CD4-positive, CD25-positive, alpha-beta regulatory T cell (primary cell): Measurements from ENCODE around the gene TOMM70. TPM values are rescaled to one million over a fixed set of nuclear protein-coding genes. Genes with fewer than 3 reads are reported as not detected.

Experiments used
- ATAC-seq, 2 donors: fragments of 150-1000 bp; cut with Tn5 transposase; one replicate each; pipeline ENCODE4 v1.10.0; 2021; ENCODE audit warnings: low read depth in 2 of 2, moderate number of reproducible peaks in 2 of 2, moderate library complexity in 1 of 2
- DNase-seq, 3 donors: peaks; one replicate each; pipeline versions ENCODE4 v3.0.0 to v3.0.0-alpha.2; 2012 to 2022; ENCODE audit warnings: mixed read lengths in 1 of 3
- H3K27ac ChIP-seq: one replicate; pipeline ENCODE4 v1.7.0; 2013; ENCODE audit warnings: mild to moderate bottlenecking, low read length; ENCODE audit not compliant: insufficient read depth, poor library complexity, severe bottlenecking
- H3K27me3 ChIP-seq: one replicate; pipeline ENCODE4 v1.7.0; 2013; ENCODE audit warnings: low read length; ENCODE audit not compliant: control insufficient read depth, insufficient read depth
- H3K36me3 ChIP-seq: one replicate; pipeline ENCODE4 v1.7.0; 2013; ENCODE audit warnings: mild to moderate bottlenecking, low read length, moderate library complexity; ENCODE audit not compliant: control insufficient read depth, insufficient read depth
- H3K4me1 ChIP-seq: 2 replicates; pipeline ENCODE4 v1.7.0; 2013; ENCODE audit warnings: mild to moderate bottlenecking, low read length; ENCODE audit not compliant: insufficient read depth, control insufficient read depth, poor library complexity, severe bottlenecking
- H3K4me3 ChIP-seq: one replicate; pipeline ENCODE4 v1.7.0; 2013; ENCODE audit warnings: low read depth, mild to moderate bottlenecking, low read length, moderate library complexity
- H3K9me3 ChIP-seq, 2 experiments: 1 replicate in 1 of 2; 2 replicates in 1 of 2; pipeline ENCODE4 v1.7.0; 2013; ENCODE audit warnings: low read length in 2 of 2, mild to moderate bottlenecking in 1 of 2, moderate library complexity in 1 of 2; ENCODE audit not compliant: control insufficient read depth in 2 of 2
- H3K27ac Mint-ChIP-seq, 3 donors: one replicate each; pipeline ENCODE4 v1.8.0; 2020 to 2022; ENCODE audit warnings: mild to moderate bottlenecking in 3 of 3, mixed read lengths in 3 of 3, moderate library complexity in 2 of 3
- H3K27me3 Mint-ChIP-seq: one replicate; pipeline ENCODE4 v1.8.0; 2022; ENCODE audit warnings: mild to moderate bottlenecking, mixed read lengths
- H3K36me3 Mint-ChIP-seq: one replicate; pipeline ENCODE4 v1.8.0; 2020; ENCODE audit warnings: mixed read lengths
- H3K4me1 Mint-ChIP-seq, 4 donors: one replicate each; pipeline ENCODE4 v1.8.0; 2020 to 2022; ENCODE audit warnings: mixed read lengths in 4 of 4, mild to moderate bottlenecking in 1 of 4
- H3K4me3 Mint-ChIP-seq, 4 donors: one replicate each; pipeline ENCODE4 v1.8.0; 2020 to 2022; ENCODE audit warnings: mild to moderate bottlenecking in 4 of 4, mixed read lengths in 4 of 4, moderate library complexity in 3 of 4
- H3K9me3 Mint-ChIP-seq, 7 donors: one replicate each; pipeline ENCODE4 v1.8.0; 2020 to 2022; ENCODE audit warnings: mixed read lengths in 7 of 7, mild to moderate bottlenecking in 3 of 7, moderate library complexity in 2 of 7
- polyA plus RNA-seq, 4 donors: library from polyadenylated mRNA; unstranded; fragments of 300-500 nt; fragmentation: Illumina TruSeq; gene quantifications; one replicate each; pipeline ENCODE4 v1.2.3, GENCODE V29; 2021
- total RNA-seq: library from RNA; stranded (reverse); gene quantifications from one replicate; pipeline ENCODE4 v1.2.3, GENCODE V29; 2022

TOMM70 gene
- total and polyA plus RNA-seq, 5 donors from 2014 or later, result 12.4 to 26.0 (median 17.4) TPM

GRCh38 chr3:100437721-100438622 lies 37.1 kb upstream of the TOMM70 start:
- ATAC-seq (no peak), DNase-seq (no peak)
- Mint-ChIP-seq H3K9me3 (peaks cover 0 to 7% (median 0%) of the 10 kb centered on the region in 7 donors), H3K27me3 (no peaks in the 10 kb centered on the region), H3K36me3 (no peaks in the 10 kb centered on the region), H3K27ac (no peak overlapping the region), H3K4me1 (peaks cover 0 to 8% (median 3%) of the 10 kb centered on the region in 4 donors), H3K4me3 (no peak overlapping the region)
- Histone ChIP-seq H3K27me3 (no peaks in the 10 kb centered on the region), H3K9me3 (no peaks in the 10 kb centered on the region), H3K27ac (no peak overlapping the region), H3K4me3 (no peak overlapping the region), H3K36me3 (no peaks in the 10 kb centered on the region), H3K4me1 (no peaks in the 10 kb centered on the region)

- Histone ChIP-seq H3K9me3 (no peaks in the 10 kb centered on the region), H3K4me3 (no peak overlapping the region), H3K36me3 (no peaks in the 10 kb centered on the region), H3K27ac (no peak overlapping the region), H3K4me1 (no peaks in the 10 kb centered on the region), H3K27me3 (no peaks in the 10 kb centered on the region)
- DNase-seq (no peak), ATAC-seq (no peak)
- no peaks in the 10 kb centered on the region for H3K27me3 Mint-ChIP-seq
- no peak overlapping the region for H3K27ac Mint-ChIP-seq
- H3K4me1 Mint-ChIP-seq, result peaks cover 0 to 8% (median 3%) of the 10 kb centered on the region in 4 donors
- no peaks in the 10 kb centered on the region for H3K36me3 Mint-ChIP-seq
- no peak overlapping the region for H3K4me3 Mint-ChIP-seq
- peaks cover 0 to 7% (median 0%) of the 10 kb centered on the region in 7 donors for H3K9me3 Mint-ChIP-seq
Observed at GRCh38 chr3:100436951-100437350, 36.1 kb upstream of the TOMM70 start.

- H3K27me3 ChIP-seq, result peaks cover 9% of the 10 kb centered on the region
- Mint-ChIP-seq H3K27me3 (peaks cover 13% of the 10 kb centered on the region), H3K4me3 (no peak overlapping the region), H3K4me1 (no peaks in the 10 kb centered on the region), H3K27ac (no peak overlapping the region), H3K9me3 (no peaks in the 10 kb centered on the region), H3K36me3 (no peaks in the 10 kb centered on the region)
- no peak overlapping the region for H3K27ac ChIP-seq
- no peaks in the 10 kb centered on the region for H3K4me1 ChIP-seq
- H3K4me3 ChIP-seq, result no peak overlapping the region
- no peak for ATAC-seq
- no peaks in the 10 kb centered on the region for H3K36me3 ChIP-seq
- no peaks in the 10 kb centered on the region for H3K9me3 ChIP-seq
- no peak for DNase-seq
Observed at GRCh38 chr3:100429187-100429716, 28.4 kb upstream of the TOMM70 start.

- no peaks in the 10 kb centered on the region for H3K9me3 ChIP-seq
Observed at GRCh38 chr3:100427699-100428098, 26.8 kb upstream of the TOMM70 start.

GRCh38 chr3:100426067-100426682 lies 25.3 kb upstream of the TOMM70 start:
- Histone ChIP-seq H3K36me3 (no peaks in the 10 kb centered on the region), H3K4me3 (no peak overlapping the region), H3K9me3 (no peaks in the 10 kb centered on the region), H3K27ac (no peak overlapping the region), H3K4me1 (no peaks in the 10 kb centered on the region), H3K27me3 (peaks cover 10% of the 10 kb centered on the region)
- DNase-seq, result no peak
- Mint-ChIP-seq H3K9me3 (peaks cover 0 to 2% (median 0%) of the 10 kb centered on the region in 7 donors), H3K4me1 (no peaks in the 10 kb centered on the region), H3K36me3 (no peaks in the 10 kb centered on the region), H3K27me3 (peaks cover 13% of the 10 kb centered on the region), H3K27ac (no peak overlapping the region), H3K4me3 (no peak overlapping the region)
- no peak for ATAC-seq

More at GRCh38 chr3:100427699-100428098, 26.8 kb upstream of the TOMM70 start:
- Histone ChIP-seq H3K36me3 (no peaks in the 10 kb centered on the region), H3K27ac (no peak overlapping the region), H3K4me3 (no peak overlapping the region), H3K4me1 (no peaks in the 10 kb centered on the region), H3K27me3 (peaks cover 10% of the 10 kb centered on the region)
- H3K27ac Mint-ChIP-seq, result no peak overlapping the region
- H3K9me3 Mint-ChIP-seq, result no peaks in the 10 kb centered on the region
- H3K27me3 Mint-ChIP-seq, result peaks cover 13% of the 10 kb centered on the region
- no peak for DNase-seq
- H3K4me3 Mint-ChIP-seq, result no peak overlapping the region
- no peaks in the 10 kb centered on the region for H3K36me3 Mint-ChIP-seq
- H3K4me1 Mint-ChIP-seq, result no peaks in the 10 kb centered on the region
- ATAC-seq, result no peak

GRCh38 chr3:100425316-100425715 lies 24.4 kb upstream of the TOMM70 start:
- peaks cover 10% of the 10 kb centered on the region for H3K27me3 ChIP-seq
- H3K36me3 Mint-ChIP-seq, result no peaks in the 10 kb centered on the region
- DNase-seq, result no peak

GRCh38 chr3:100424261-100424660 lies 23.4 kb upstream of the TOMM70 start:
- Histone ChIP-seq H3K4me1 (no peaks in the 10 kb centered on the region), H3K27me3 (peaks cover 10% of the 10 kb centered on the region), H3K27ac (no peak overlapping the region), H3K36me3 (no peaks in the 10 kb centered on the region), H3K4me3 (no peak overlapping the region), H3K9me3 (no peaks in the 10 kb centered on the region)
- ATAC-seq (no peak), DNase-seq (no peak)
- Mint-ChIP-seq H3K9me3 (peaks cover 0 to 3% (median 0%) of the 10 kb centered on the region in 7 donors), H3K4me3 (no peak overlapping the region), H3K36me3 (no peaks in the 10 kb centered on the region), H3K27me3 (peaks cover 13% of the 10 kb centered on the region), H3K27ac (no peak overlapping the region), H3K4me1 (no peaks in the 10 kb centered on the region)

More at GRCh38 chr3:100425316-100425715, 24.4 kb upstream of the TOMM70 start:
- no peak overlapping the region for H3K4me3 ChIP-seq
- no peaks in the 10 kb centered on the region for H3K4me1 ChIP-seq
- H3K27me3 Mint-ChIP-seq, result peaks cover 13% of the 10 kb centered on the region
- no peaks in the 10 kb centered on the region for H3K9me3 ChIP-seq
- peaks cover 0 to 2% (median 0%) of the 10 kb centered on the region in 7 donors for H3K9me3 Mint-ChIP-seq
- no peak overlapping the region for H3K27ac ChIP-seq
- H3K36me3 ChIP-seq, result no peaks in the 10 kb centered on the region
- no peaks in the 10 kb centered on the region for H3K4me1 Mint-ChIP-seq
- no peak overlapping the region for H3K27ac Mint-ChIP-seq
- H3K4me3 Mint-ChIP-seq, result no peak overlapping the region
- no peak for ATAC-seq
